ENCODE results near the gene CLEC17A. TPM values are rescaled to one million over a fixed set of nuclear protein-coding genes. Genes with fewer than 3 reads are reported as not detected.
"Not testable (repeated sequence)": the region's sequence is repeated elsewhere in the genome, so short reads cannot be mapped to it uniquely, and the experiment has no call there.

CLEC17A gene
- 1 to 10 TPM in 1 of 2 donors, under 1 TPM in 1; 0.34 to 2.4 TPM for total RNA-seq
- 0 reads per million in 2 donors for total RNA-seq

- peak within 1 kb of the TSS; percentile 79 for H3K27ac Mint-ChIP-seq
- ATAC-seq (peak; percentile 66), DNase-seq (no peak)
- H3K4me1 Mint-ChIP-seq = peaks cover 7% of the 10 kb centered on the region
- no peaks in the 10 kb centered on the region for H3K9me3 ChIP-seq (ENCODE audit: control insufficient read depth, low read length, poor library complexity, severe bottlenecking)
- no peaks in the 10 kb centered on the region for H3K36me3 Mint-ChIP-seq (ENCODE audit: low read depth)
- no peaks in the 10 kb centered on the region for H3K27me3 Mint-ChIP-seq
- H3K4me3 Mint-ChIP-seq = peak within 1 kb of the TSS; percentile 74
These were observed at the start of gene CLEC17A for GRCh38 chr19:14582894-14583340. CLEC17A (plus strand) TSS chr19:14583084; CDS start chr19:14583161, 77 bp downstream.

DNA sequence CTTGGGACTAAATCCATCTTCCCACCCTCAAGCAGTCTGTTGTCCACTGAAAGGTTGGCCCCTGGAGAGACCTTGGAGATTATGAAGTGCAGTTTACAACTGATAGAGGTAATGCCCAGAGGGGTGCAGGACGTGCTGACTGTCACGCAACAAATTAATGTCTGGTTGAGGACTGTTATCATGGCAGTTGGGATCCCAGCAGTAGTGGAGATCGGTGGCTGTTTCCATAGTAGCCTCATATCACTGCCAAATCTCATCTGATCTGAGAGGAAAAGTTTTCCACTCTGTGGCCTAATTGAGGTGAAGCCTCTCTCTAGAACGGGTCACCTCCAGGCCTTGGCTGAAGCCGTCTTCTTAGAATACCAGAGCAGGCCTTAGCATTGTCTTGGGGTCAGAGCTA lies 49.4 kb upstream of the CLEC17A start:
- ATAC-seq = no peak
- Mint-ChIP-seq H3K36me3 (ENCODE audit: low read depth) (no peaks in the 10 kb centered on the region), H3K27ac (no peak overlapping the region), H3K4me3 (no peak overlapping the region), H3K4me1 (peaks cover 19% of the 10 kb centered on the region), H3K27me3 (no peaks in the 10 kb centered on the region)
- H3K9me3 ChIP-seq (ENCODE audit: control insufficient read depth, low read length, poor library complexity, severe bottlenecking) = no peaks in the 10 kb centered on the region
- DNase-seq = no peak

DNA sequence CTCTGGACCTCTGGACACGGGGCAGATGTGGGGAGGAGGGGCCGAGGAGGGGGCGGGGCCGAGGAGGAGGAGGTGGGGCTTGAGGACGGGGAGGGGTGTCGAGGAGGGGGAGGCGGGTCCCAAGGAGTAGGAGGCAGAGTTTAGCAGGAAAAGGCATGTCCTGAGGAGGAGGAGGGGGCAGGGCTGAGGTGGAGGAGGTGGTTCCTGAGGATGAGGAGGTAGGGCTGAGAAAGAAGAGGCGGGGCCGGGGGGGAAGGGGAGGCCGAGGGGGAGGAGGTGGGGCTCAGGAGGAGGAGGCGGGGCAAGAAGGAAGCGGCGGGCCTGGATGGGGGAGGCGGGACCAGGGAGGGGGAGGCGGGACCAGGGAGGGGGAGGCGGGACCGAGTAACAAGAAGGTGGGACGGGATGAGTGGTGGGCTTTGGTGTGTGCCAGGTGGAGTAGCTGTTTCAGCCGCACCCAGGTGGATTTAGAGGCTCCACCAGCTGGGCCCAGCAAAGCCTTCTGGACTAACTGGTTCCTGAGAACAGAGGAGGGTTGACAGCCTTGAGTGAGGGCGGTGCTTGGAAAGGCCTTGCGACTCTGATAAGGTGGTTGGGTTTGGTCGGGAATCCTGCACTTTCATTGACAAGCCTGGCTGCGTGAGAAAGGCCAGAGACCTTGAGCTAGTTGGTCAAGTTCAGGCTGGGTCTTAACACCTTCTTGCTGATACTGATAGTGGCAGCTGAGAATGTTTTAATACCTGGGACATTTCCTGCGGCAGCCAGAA lies 45.8 kb upstream of the CLEC17A start:
- DNase-seq = peak in 2 of 3 donors; percentile 29 to 35
- no peak overlapping the region for H3K4me3 Mint-ChIP-seq

GRCh38 chr19:14540741-14541525 lies 42.0 kb upstream of the CLEC17A start:
- Mint-ChIP-seq H3K4me3 (no peak overlapping the region), H3K27me3 (no peaks in the 10 kb centered on the region), H3K27ac (peak overlapping the region; percentile 72)

More for the DNA sequence above, 45.8 kb upstream of the CLEC17A start:
- H3K27me3 Mint-ChIP-seq = no peaks in the 10 kb centered on the region
- peak overlapping the region; percentile 19 for H3K27ac Mint-ChIP-seq
- peaks cover 11% of the 10 kb centered on the region for H3K4me1 Mint-ChIP-seq
- no peaks in the 10 kb centered on the region for H3K9me3 ChIP-seq (ENCODE audit: control insufficient read depth, low read length, poor library complexity, severe bottlenecking)
- ATAC-seq = peak; percentile 68
- no peaks in the 10 kb centered on the region for H3K36me3 Mint-ChIP-seq (ENCODE audit: low read depth)

DNA sequence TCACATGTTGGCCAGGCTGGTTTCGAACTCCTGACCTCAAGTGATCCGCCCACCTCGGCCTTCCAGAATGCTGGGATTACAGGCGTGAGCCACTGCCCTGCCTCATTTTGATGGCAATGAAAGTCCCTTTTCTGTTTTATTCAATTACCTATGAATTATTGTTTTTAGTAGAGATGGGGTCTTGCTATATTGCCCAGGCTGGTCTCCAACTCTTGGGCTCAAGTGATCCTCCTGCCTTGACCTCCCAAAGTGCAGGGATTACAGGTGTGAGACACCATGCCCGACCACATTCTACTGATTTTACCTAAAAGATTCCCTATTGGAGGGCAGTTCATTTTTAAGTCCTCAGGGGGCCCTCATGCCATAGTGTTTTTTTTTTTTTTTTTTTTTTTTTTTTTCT lies 40.9 kb upstream of the CLEC17A start:
- not testable (repeated sequence) for DNase-seq; ATAC-seq; H3K36me3 Mint-ChIP-seq (ENCODE audit: low read depth); H3K27me3 Mint-ChIP-seq; H3K4me1 Mint-ChIP-seq; H3K27ac Mint-ChIP-seq; H3K4me3 Mint-ChIP-seq; H3K9me3 ChIP-seq (ENCODE audit: control insufficient read depth, low read length, poor library complexity, severe bottlenecking)

More at GRCh38 chr19:14540741-14541525, 42.0 kb upstream of the CLEC17A start:
- Mint-ChIP-seq H3K36me3 (ENCODE audit: low read depth) (no peaks in the 10 kb centered on the region), H3K4me1 (peaks cover 14% of the 10 kb centered on the region)
- ATAC-seq (no peak), DNase-seq (no peak)
- H3K9me3 ChIP-seq (ENCODE audit: control insufficient read depth, low read length, poor library complexity, severe bottlenecking) = no peaks in the 10 kb centered on the region

- no peaks in the 10 kb centered on the region for H3K27me3 Mint-ChIP-seq
- H3K4me1 Mint-ChIP-seq = peaks cover 9% of the 10 kb centered on the region
- no peak overlapping the region for H3K4me3 Mint-ChIP-seq
- no peak overlapping the region for H3K27ac Mint-ChIP-seq
- ATAC-seq (no peak), DNase-seq (no peak)
- no peaks in the 10 kb centered on the region for H3K36me3 Mint-ChIP-seq (ENCODE audit: low read depth)
- H3K9me3 ChIP-seq (ENCODE audit: control insufficient read depth, low read length, poor library complexity, severe bottlenecking) = no peaks in the 10 kb centered on the region
These were observed 40.1 kb upstream of the CLEC17A start for GRCh38 chr19:14542711-14543328.

DNA sequence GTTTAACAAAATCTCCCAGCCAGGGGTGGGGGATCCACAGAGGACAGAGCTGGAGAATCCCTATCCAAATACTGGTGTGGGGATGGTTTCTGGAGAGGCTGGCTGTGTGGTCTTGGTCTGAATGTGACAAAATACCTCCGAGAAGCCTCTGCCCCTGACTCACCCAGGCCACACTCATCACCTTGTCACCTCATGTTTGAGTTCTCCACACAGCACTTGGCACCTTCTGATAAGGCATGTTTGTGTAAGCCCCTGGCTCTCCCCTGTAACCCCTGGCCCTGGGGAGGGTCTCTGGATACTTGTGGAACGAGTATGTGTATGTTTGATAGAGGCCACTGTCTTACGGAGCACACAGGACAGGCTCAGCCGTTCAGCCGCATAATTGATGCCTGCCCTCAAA lies 38.8 kb upstream of the CLEC17A start:
- peak overlapping the region; percentile 16 for H3K27ac Mint-ChIP-seq

GRCh38 chr19:14544977-14545715 lies 37.7 kb upstream of the CLEC17A start:
- Mint-ChIP-seq H3K36me3 (ENCODE audit: low read depth) (no peaks in the 10 kb centered on the region), H3K4me1 (peaks cover 18% of the 10 kb centered on the region), H3K4me3 (no peak overlapping the region), H3K27me3 (no peaks in the 10 kb centered on the region), H3K27ac (peak overlapping the region; percentile 16)
- ATAC-seq (no peak), DNase-seq (no peak)
- no peaks in the 10 kb centered on the region for H3K9me3 ChIP-seq (ENCODE audit: control insufficient read depth, low read length, poor library complexity, severe bottlenecking)

More for the DNA sequence above, 38.8 kb upstream of the CLEC17A start:
- H3K4me1 Mint-ChIP-seq = peaks cover 14% of the 10 kb centered on the region
- no peaks in the 10 kb centered on the region for H3K27me3 Mint-ChIP-seq
- DNase-seq (no peak), ATAC-seq (no peak)
- no peaks in the 10 kb centered on the region for H3K36me3 Mint-ChIP-seq (ENCODE audit: low read depth)
- no peaks in the 10 kb centered on the region for H3K9me3 ChIP-seq (ENCODE audit: control insufficient read depth, low read length, poor library complexity, severe bottlenecking)
- no peak overlapping the region for H3K4me3 Mint-ChIP-seq

DNA sequence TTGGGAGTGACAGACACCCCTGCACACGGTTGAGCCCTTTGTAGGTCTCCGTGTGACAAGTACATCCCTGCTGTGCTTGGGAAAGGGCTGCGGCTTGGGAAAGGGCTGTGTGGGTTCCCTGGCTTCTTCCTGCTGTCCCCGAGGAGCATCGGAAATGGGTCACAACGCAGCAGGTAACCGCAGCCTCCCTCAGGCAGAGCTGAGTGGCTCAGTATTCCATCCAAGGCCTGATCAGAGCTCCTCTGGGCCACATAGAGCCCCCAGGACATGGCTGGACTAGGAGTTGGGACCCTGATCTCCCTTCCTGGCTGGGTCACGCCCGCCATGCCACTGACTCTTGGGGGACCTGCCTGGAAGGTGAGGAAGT lies 37.2 kb upstream of the CLEC17A start:
- ATAC-seq = no peak
- Mint-ChIP-seq H3K36me3 (ENCODE audit: low read depth) (no peaks in the 10 kb centered on the region), H3K4me3 (no peak overlapping the region), H3K4me1 (peaks cover 21% of the 10 kb centered on the region), H3K27me3 (no peaks in the 10 kb centered on the region), H3K27ac (peak overlapping the region; percentile 16)
- no peak for DNase-seq
- H3K9me3 ChIP-seq (ENCODE audit: control insufficient read depth, low read length, poor library complexity, severe bottlenecking) = no peaks in the 10 kb centered on the region

GRCh38 chr19:14550201-14550754 lies 32.6 kb upstream of the CLEC17A start:
- peaks cover 28% of the 10 kb centered on the region for H3K4me1 Mint-ChIP-seq
- no peaks in the 10 kb centered on the region for H3K36me3 Mint-ChIP-seq (ENCODE audit: low read depth)
- H3K4me3 Mint-ChIP-seq = no peak overlapping the region
- peak overlapping the region; percentile 59 for H3K27ac Mint-ChIP-seq
- ATAC-seq (no peak), DNase-seq (no peak)
- no peaks in the 10 kb centered on the region for H3K27me3 Mint-ChIP-seq
- no peaks in the 10 kb centered on the region for H3K9me3 ChIP-seq (ENCODE audit: control insufficient read depth, low read length, poor library complexity, severe bottlenecking)

- peak; percentile 51 to 70 (median 61) for DNase-seq
- Mint-ChIP-seq H3K4me1 (peaks cover 35% of the 10 kb centered on the region), H3K4me3 (peak overlapping the region; percentile 70), H3K27ac (peak overlapping the region; percentile 92)
- not testable (repeated sequence) for H3K27me3 Mint-ChIP-seq; H3K9me3 ChIP-seq (ENCODE audit: control insufficient read depth, low read length, poor library complexity, severe bottlenecking); H3K36me3 Mint-ChIP-seq (ENCODE audit: low read depth)
- peak; percentile 99 for ATAC-seq
These were observed 31.5 kb upstream of the CLEC17A start for GRCh38 chr19:14551134-14552005.

- ATAC-seq, H3K27me3 Mint-ChIP-seq: not testable (repeated sequence)
- peaks cover 40% of the 10 kb centered on the region for H3K4me1 Mint-ChIP-seq
These were observed 30.9 kb upstream of the CLEC17A start for GRCh38 chr19:14552006-14552360.

More at GRCh38 chr19:14552006-14552360, 30.9 kb upstream of the CLEC17A start:
- H3K27ac Mint-ChIP-seq = peak overlapping the region; percentile 92
- H3K4me3 Mint-ChIP-seq = peak overlapping the region; percentile 70
- H3K9me3 ChIP-seq (ENCODE audit: control insufficient read depth, low read length, poor library complexity, severe bottlenecking); DNase-seq; H3K36me3 Mint-ChIP-seq (ENCODE audit: low read depth): not testable (repeated sequence)
